ENCODE data around the gene BPTF.

Gene BPTF

GRCh38 chr17:67833946-67834631 lies 8.8 kb downstream of the BPTF start:
- DNase-seq (no peak), ATAC-seq (ENCODE audit: insufficient read depth, low read depth) (no peak)
- TF ChIP-seq CTCF (IDR thresholded peaks at IDR 0.05; ENCODE audit: borderline replicate concordance, extremely low read depth, low read length, poor library complexity, severe bottlenecking) (no peak), EZH2 (IDR thresholded peaks at IDR 0.05; ENCODE audit: borderline replicate concordance, low read depth, low read length, severe bottlenecking) (no peak)
- Histone ChIP-seq H3K79me2 (ENCODE audit: insufficient read depth, low read length) (peaks cover 99% of the 10 kb centered on the region), H3K36me3 (ENCODE audit: insufficient read depth, low read length) (peaks cover 17% of the 10 kb centered on the region), H3K4me1 (ENCODE audit: insufficient read depth, low read length) (peaks cover 26% of the 10 kb centered on the region), H3K27ac (ENCODE audit: low read length) (no peak overlapping the region), H2AFZ (ENCODE audit: low read depth, low read length) (no peak overlapping the region), H3K9me3 (ENCODE audit: insufficient read depth, low read length, severe bottlenecking) (no peaks in the 10 kb centered on the region), H3K4me2 (ENCODE audit: insufficient read depth, low read length) (no peak overlapping the region), H3K9ac (ENCODE audit: low read depth, low read length) (no peak overlapping the region), H3K27me3 (ENCODE audit: insufficient read depth, low read length, poor library complexity) (no peaks in the 10 kb centered on the region), H4K20me1 (ENCODE audit: insufficient read depth, low read length) (peaks cover 70% of the 10 kb centered on the region), H3K4me3 (ENCODE audit: low read depth in 1 of 2, low read length in 2 of 2) (no peak overlapping the region)

GRCh38 chr17:67834634-67835033 lies 9.3 kb downstream of the BPTF start:
- Histone ChIP-seq H3K4me2 (ENCODE audit: insufficient read depth, low read length) (no peak overlapping the region), H4K20me1 (ENCODE audit: insufficient read depth, low read length) (peaks cover 70% of the 10 kb centered on the region), H3K27ac (ENCODE audit: low read length) (no peak overlapping the region), H3K79me2 (ENCODE audit: insufficient read depth, low read length) (peaks cover 99% of the 10 kb centered on the region), H3K4me3 (ENCODE audit: low read depth in 1 of 2, low read length in 2 of 2) (no peak overlapping the region), H2AFZ (ENCODE audit: low read depth, low read length) (no peak overlapping the region), H3K9me3 (ENCODE audit: insufficient read depth, low read length, severe bottlenecking) (no peaks in the 10 kb centered on the region), H3K9ac (ENCODE audit: low read depth, low read length) (no peak overlapping the region), H3K27me3 (ENCODE audit: insufficient read depth, low read length, poor library complexity) (no peaks in the 10 kb centered on the region), H3K4me1 (ENCODE audit: insufficient read depth, low read length) (peaks cover 20% of the 10 kb centered on the region; the same call in 1 of the 2 replicates), H3K36me3 (ENCODE audit: insufficient read depth, low read length) (peaks cover 14% of the 10 kb centered on the region)
- DNase-seq, result no peak
- ATAC-seq (ENCODE audit: insufficient read depth, low read depth), result no peak
- TF ChIP-seq CTCF (IDR thresholded peaks at IDR 0.05; ENCODE audit: borderline replicate concordance, extremely low read depth, low read length, poor library complexity, severe bottlenecking) (no peak), EZH2 (IDR thresholded peaks at IDR 0.05; ENCODE audit: borderline replicate concordance, low read depth, low read length, severe bottlenecking) (no peak)

- H3K4me2 ChIP-seq (ENCODE audit: insufficient read depth, low read length), result no peak overlapping the region
- peaks cover 2% of the 10 kb centered on the region; the same call in 1 of the 2 replicates for H3K36me3 ChIP-seq (ENCODE audit: insufficient read depth, low read length)
- no peak overlapping the region for H3K9ac ChIP-seq (ENCODE audit: low read depth, low read length)
- no peaks in the 10 kb centered on the region for H3K27me3 ChIP-seq (ENCODE audit: insufficient read depth, low read length, poor library complexity)
- H3K79me2 ChIP-seq (ENCODE audit: insufficient read depth, low read length), result peaks cover 99% of the 10 kb centered on the region
- peaks cover 62% of the 10 kb centered on the region for H4K20me1 ChIP-seq (ENCODE audit: insufficient read depth, low read length)
- no peak overlapping the region for H2AFZ ChIP-seq (ENCODE audit: low read depth, low read length)
- H3K4me1 ChIP-seq (ENCODE audit: insufficient read depth, low read length), result peaks cover 3% of the 10 kb centered on the region; the same call in 1 of the 2 replicates
- DNase-seq (no peak), ATAC-seq (ENCODE audit: insufficient read depth, low read depth) (no peak)
- H3K4me3 ChIP-seq (ENCODE audit: low read depth in 1 of 2, low read length in 2 of 2), result no peak overlapping the region
- H3K9me3 ChIP-seq (ENCODE audit: insufficient read depth, low read length, severe bottlenecking), result no peaks in the 10 kb centered on the region
- no peak overlapping the region for H3K27ac ChIP-seq (ENCODE audit: low read length)
- no peak for TF ChIP-seq EZH2 (IDR thresholded peaks at IDR 0.05; ENCODE audit: borderline replicate concordance, low read depth, low read length, severe bottlenecking)
Measured at GRCh38 chr17:67836205-67836987, 11.1 kb downstream of the BPTF start.

- no peak for TF ChIP-seq EZH2 (IDR thresholded peaks at IDR 0.05; ENCODE audit: borderline replicate concordance, low read depth, low read length, severe bottlenecking)
- TF ChIP-seq CTCF (IDR thresholded peaks at IDR 0.05; ENCODE audit: borderline replicate concordance, extremely low read depth, low read length, poor library complexity, severe bottlenecking), result no peak
Measured at GRCh38 chr17:67837965-67838364, 12.7 kb downstream of the BPTF start.

More at GRCh38 chr17:67837965-67838364, 12.7 kb downstream of the BPTF start:
- Histone ChIP-seq H3K4me3 (ENCODE audit: low read depth in 1 of 2, low read length in 2 of 2) (no peak overlapping the region), H3K9ac (ENCODE audit: low read depth, low read length) (no peak overlapping the region), H3K4me2 (ENCODE audit: insufficient read depth, low read length) (no peak overlapping the region), H3K4me1 (ENCODE audit: insufficient read depth, low read length) (no peaks in the 10 kb centered on the region), H2AFZ (ENCODE audit: low read depth, low read length) (no peak overlapping the region), H4K20me1 (ENCODE audit: insufficient read depth, low read length) (peaks cover 60% of the 10 kb centered on the region; the same call in 1 of the 2 replicates), H3K27me3 (ENCODE audit: insufficient read depth, low read length, poor library complexity) (no peaks in the 10 kb centered on the region), H3K27ac (ENCODE audit: low read length) (no peak overlapping the region), H3K36me3 (ENCODE audit: insufficient read depth, low read length) (no peaks in the 10 kb centered on the region; the same call in 1 of the 2 replicates), H3K79me2 (ENCODE audit: insufficient read depth, low read length) (peaks cover 99% of the 10 kb centered on the region), H3K9me3 (ENCODE audit: insufficient read depth, low read length, severe bottlenecking) (no peaks in the 10 kb centered on the region)
- DNase-seq, result no peak
- ATAC-seq (ENCODE audit: insufficient read depth, low read depth), result no peak
